Progenitor cell of endocrine pancreas (in vitro differentiated cells): ENCODE results near the gene ADAMTS16. TPM values are rescaled to one million over a fixed set of nuclear protein-coding genes. Genes with fewer than 3 reads are reported as not detected.

Experiments
- DNase-seq: peaks from one replicate; pipeline ENCODE4 v3.0.0; 2021; ENCODE audit warnings: low spot score; ENCODE audit not compliant: unreplicated experiment
- H3K27ac Mint-ChIP-seq: 2 replicates; pipeline ENCODE4 v1.8.0; 2021; ENCODE audit warnings: mild to moderate bottlenecking, moderate library complexity, mixed read lengths
- H3K27me3 Mint-ChIP-seq: 2 replicates; pipeline ENCODE4 v1.8.0; 2021; ENCODE audit warnings: mixed read lengths
- H3K36me3 Mint-ChIP-seq: 2 replicates; pipeline ENCODE4 v1.8.0; 2022; ENCODE audit warnings: mixed read lengths; ENCODE audit not compliant: insufficient read depth
- H3K4me1 Mint-ChIP-seq: 2 replicates; pipeline ENCODE4 v1.8.0; 2021; ENCODE audit warnings: low read depth, mixed read lengths
- H3K4me3 Mint-ChIP-seq: 2 replicates; pipeline ENCODE4 v1.8.0; 2021; ENCODE audit warnings: low read depth, mild to moderate bottlenecking, moderate library complexity, mixed read lengths
- H3K9me3 Mint-ChIP-seq: 2 replicates; pipeline ENCODE4 v1.8.0; 2021; ENCODE audit warnings: low read depth, mixed read lengths
- CTCF ChIP-seq: fragments of 200-600 bp; sonication (generic); IDR thresholded peaks from one replicate; pipeline ENCODE4 v1.5.0; 2021; ENCODE audit warnings: antibody characterized with exemption, mild to moderate bottlenecking; ENCODE audit not compliant: unreplicated experiment
- total RNA-seq: library from RNA; stranded (reverse); gene quantifications from 2 replicates; pipeline ENCODE4 v1.2.1, GENCODE V29; 2021

The ADAMTS16 gene
- total RNA-seq, 1 donor from 2014 or later, result 40.7 TPM

- Mint-ChIP-seq H3K4me3 (peak overlapping the region; percentile 86), H3K27ac (no peak overlapping the region), H3K4me1 (peaks cover 22% of the 10 kb centered on the region), H3K27me3 (no peaks in the 10 kb centered on the region), H3K36me3 (peaks cover 32% of the 10 kb centered on the region), H3K9me3 (peaks cover 9% of the 10 kb centered on the region)
- no peak for TF ChIP-seq CTCF
- DNase-seq, result no peak
Observed at GRCh38 chr5:5141339-5141599, 1.1 kb downstream of the ADAMTS16 start.

- Mint-ChIP-seq H3K27ac (no peak overlapping the region), H3K9me3 (peaks cover 9% of the 10 kb centered on the region), H3K27me3 (no peaks in the 10 kb centered on the region), H3K4me3 (peak overlapping the region; percentile 86), H3K36me3 (peaks cover 35% of the 10 kb centered on the region), H3K4me1 (peaks cover 16% of the 10 kb centered on the region)
- peak; percentile 93 for TF ChIP-seq CTCF
- peak; percentile 32 for DNase-seq
Observed at GRCh38 chr5:5141625-5142525, 1.7 kb downstream of the ADAMTS16 start.

- no peak for DNase-seq
- Mint-ChIP-seq H3K27me3 (no peaks in the 10 kb centered on the region), H3K36me3 (peaks cover 51% of the 10 kb centered on the region)
Observed at GRCh38 chr5:5144441-5144840, 4.3 kb downstream of the ADAMTS16 start.

GRCh38 chr5:5145651-5146529 is 5.8 kb downstream of the ADAMTS16 start:
- TF ChIP-seq CTCF, result no peak
- peaks cover 9% of the 10 kb centered on the region for H3K4me1 Mint-ChIP-seq
- peak overlapping the region; percentile 82 for H3K27ac Mint-ChIP-seq
- no peak for DNase-seq
- no peaks in the 10 kb centered on the region for H3K27me3 Mint-ChIP-seq
- no peak overlapping the region for H3K4me3 Mint-ChIP-seq
- H3K9me3 Mint-ChIP-seq, result peaks cover 24% of the 10 kb centered on the region
- peaks cover 66% of the 10 kb centered on the region for H3K36me3 Mint-ChIP-seq

More at GRCh38 chr5:5144441-5144840, 4.3 kb downstream of the ADAMTS16 start:
- TF ChIP-seq CTCF, result no peak
- Mint-ChIP-seq H3K9me3 (peaks cover 15% of the 10 kb centered on the region), H3K4me3 (no peak overlapping the region), H3K4me1 (peaks cover 11% of the 10 kb centered on the region), H3K27ac (no peak overlapping the region)

GRCh38 chr5:5146530-5147160 is 6.5 kb downstream of the ADAMTS16 start:
- no peak for DNase-seq
- no peak overlapping the region for H3K27ac Mint-ChIP-seq
- no peak overlapping the region for H3K4me3 Mint-ChIP-seq
- H3K27me3 Mint-ChIP-seq, result no peaks in the 10 kb centered on the region
- TF ChIP-seq CTCF, result no peak
- peaks cover 67% of the 10 kb centered on the region for H3K36me3 Mint-ChIP-seq
- H3K4me1 Mint-ChIP-seq, result peaks cover 3% of the 10 kb centered on the region
- peaks cover 25% of the 10 kb centered on the region for H3K9me3 Mint-ChIP-seq
